ENCODE data around the gene AFMID.

DNA sequence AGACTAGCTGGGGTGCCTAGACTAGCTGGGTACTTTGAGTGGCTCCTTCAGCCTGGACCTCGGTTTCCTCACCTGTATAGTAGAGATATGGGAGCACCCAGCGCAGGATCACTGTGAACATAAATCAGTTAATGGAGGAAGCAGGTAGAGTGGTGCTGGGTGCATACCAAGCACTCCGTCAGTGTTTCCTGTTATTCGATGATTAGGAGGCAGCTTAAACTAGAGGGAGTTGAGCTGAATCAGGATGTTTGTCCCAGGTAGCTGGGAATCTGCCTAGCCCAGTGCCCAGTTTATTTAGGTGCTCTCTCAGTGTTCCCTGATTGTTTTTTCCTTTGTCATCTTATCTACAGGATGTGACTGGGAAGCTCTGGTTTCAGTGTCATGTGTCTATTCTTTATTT lies 35.9 kb downstream of the AFMID start:
- TF ChIP-seq, protein P1, sequence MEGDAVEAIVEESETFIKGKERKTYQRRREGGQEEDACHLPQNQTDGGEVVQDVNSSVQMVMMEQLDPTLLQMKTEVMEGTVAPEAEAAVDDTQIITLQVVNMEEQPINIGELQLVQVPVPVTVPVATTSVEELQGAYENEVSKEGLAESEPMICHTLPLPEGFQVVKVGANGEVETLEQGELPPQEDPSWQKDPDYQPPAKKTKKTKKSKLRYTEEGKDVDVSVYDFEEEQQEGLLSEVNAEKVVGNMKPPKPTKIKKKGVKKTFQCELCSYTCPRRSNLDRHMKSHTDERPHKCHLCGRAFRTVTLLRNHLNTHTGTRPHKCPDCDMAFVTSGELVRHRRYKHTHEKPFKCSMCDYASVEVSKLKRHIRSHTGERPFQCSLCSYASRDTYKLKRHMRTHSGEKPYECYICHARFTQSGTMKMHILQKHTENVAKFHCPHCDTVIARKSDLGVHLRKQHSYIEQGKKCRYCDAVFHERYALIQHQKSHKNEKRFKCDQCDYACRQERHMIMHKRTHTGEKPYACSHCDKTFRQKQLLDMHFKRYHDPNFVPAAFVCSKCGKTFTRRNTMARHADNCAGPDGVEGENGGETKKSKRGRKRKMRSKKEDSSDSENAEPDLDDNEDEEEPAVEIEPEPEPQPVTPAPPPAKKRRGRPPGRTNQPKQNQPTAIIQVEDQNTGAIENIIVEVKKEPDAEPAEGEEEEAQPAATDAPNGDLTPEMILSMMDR (IDR thresholded peaks at IDR 0.05; ENCODE audit: borderline replicate concordance, extremely low read depth, low read length, poor library complexity, severe bottlenecking) = no peak
- no peak for TF ChIP-seq EZH2 (IDR thresholded peaks at IDR 0.05; ENCODE audit: borderline replicate concordance, low read depth, low read length, severe bottlenecking)
